Muscle layer of colon (tissue), 2 donors: ENCODE results near the gene NLRC3.
"Not testable (repeated sequence)": the region's sequence is repeated elsewhere in the genome, so short reads cannot be mapped to it uniquely, and the experiment has no call there.

Source experiments
- H3K27ac ChIP-seq: one replicate; pipeline ENCODE4 v1.7.0; 2013; ENCODE audit warnings: low read depth, mild to moderate bottlenecking, low read length, moderate library complexity
- H3K27me3 ChIP-seq, 2 donors: one replicate each; pipeline ENCODE4 v1.7.0; 2013; ENCODE audit warnings: low read length in 2 of 2, mild to moderate bottlenecking in 2 of 2; ENCODE audit not compliant: insufficient read depth in 2 of 2, control insufficient read depth in 1 of 2
- H3K36me3 ChIP-seq: one replicate; pipeline ENCODE4 v1.7.0; 2013; ENCODE audit warnings: mild to moderate bottlenecking, low read length; ENCODE audit not compliant: insufficient read depth
- H3K4me1 ChIP-seq: one replicate; pipeline ENCODE4 v1.7.0; 2013; ENCODE audit warnings: mild to moderate bottlenecking, low read length; ENCODE audit not compliant: insufficient read depth
- H3K4me3 ChIP-seq, 2 donors: one replicate each; pipeline ENCODE4 v1.7.0; 2013; ENCODE audit warnings: low read length in 2 of 2, low read depth in 1 of 2, mild to moderate bottlenecking in 1 of 2, moderate library complexity in 1 of 2
- H3K9ac ChIP-seq: one replicate; pipeline ENCODE4 v1.7.0; 2013; ENCODE audit warnings: low read length
- H3K9me3 ChIP-seq: one replicate; pipeline ENCODE4 v1.7.0; 2013; ENCODE audit warnings: mild to moderate bottlenecking, low read length
- donor health status: abdominal sarcoma.
- donor health status: Adenocarcinoma of cecum.

Gene NLRC3

GRCh38 chr16:3536851-3537250 lies 40.4 kb downstream of the NLRC3 start:
- H3K27me3 ChIP-seq: no peaks in the 10 kb centered on the region
- no peaks in the 10 kb centered on the region for H3K4me1 ChIP-seq
- H3K27ac ChIP-seq: no peak overlapping the region
- H3K36me3 ChIP-seq: peaks cover 41% of the 10 kb centered on the region
- no peak overlapping the region for H3K9ac ChIP-seq
- H3K9me3 ChIP-seq: no peaks in the 10 kb centered on the region
- no peak overlapping the region for H3K4me3 ChIP-seq

- Histone ChIP-seq H3K9ac (no peak overlapping the region), H3K36me3 (peaks cover 46% of the 10 kb centered on the region), H3K27ac (no peak overlapping the region), H3K4me3 (no peak overlapping the region), H3K9me3 (no peaks in the 10 kb centered on the region), H3K4me1 (no peaks in the 10 kb centered on the region), H3K27me3 (no peaks in the 10 kb centered on the region)
Observed at GRCh38 chr16:3536271-3536731, 40.9 kb downstream of the NLRC3 start.

DNA sequence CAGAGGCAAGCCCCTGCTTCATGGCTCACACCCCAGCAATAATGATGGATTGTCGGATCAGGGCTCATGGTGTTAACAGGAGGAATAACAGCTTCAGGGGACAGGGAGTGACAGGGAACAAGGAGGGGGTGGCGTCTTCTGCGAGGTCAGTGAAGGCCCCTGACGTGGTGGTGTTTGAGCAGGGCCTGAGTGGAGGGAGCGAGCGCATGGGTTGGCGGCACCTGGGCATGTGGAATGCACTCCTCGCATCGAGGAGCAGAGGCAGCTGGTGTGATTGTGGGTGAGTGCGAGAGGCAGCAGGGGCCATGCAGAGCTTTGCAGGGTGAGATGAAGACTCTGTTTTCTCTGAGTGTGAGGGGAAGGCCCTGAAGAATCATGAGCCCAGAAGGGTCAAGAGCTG lies 43.1 kb downstream of the NLRC3 start:
- Histone ChIP-seq H3K4me1 (no peaks in the 10 kb centered on the region), H3K36me3 (peaks cover 44% of the 10 kb centered on the region), H3K9ac (no peak overlapping the region), H3K4me3 (no peak overlapping the region), H3K27ac (no peak overlapping the region), H3K9me3 (no peaks in the 10 kb centered on the region), H3K27me3 (no peaks in the 10 kb centered on the region)

DNA sequence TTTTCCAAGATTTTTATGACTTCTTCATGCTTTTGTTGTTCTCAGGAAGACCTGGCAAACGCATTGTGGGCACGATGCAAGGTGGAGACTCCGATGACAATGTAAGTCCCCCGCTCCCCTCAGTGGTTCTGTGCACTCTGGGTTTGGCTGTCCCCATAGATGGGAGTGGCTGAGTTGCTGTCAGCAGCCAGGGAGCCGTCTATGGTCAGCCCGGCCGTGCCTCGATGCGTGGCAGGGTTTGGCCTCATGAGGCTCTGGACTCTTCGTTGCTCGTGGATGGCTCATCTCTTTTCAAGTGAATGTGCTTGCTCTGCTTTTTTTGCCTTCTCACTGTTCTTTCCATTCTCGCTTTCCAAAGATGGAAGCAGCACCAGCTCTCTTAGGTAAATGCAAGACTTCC lies 44.5 kb downstream of the NLRC3 start:
- peaks cover 45% of the 10 kb centered on the region for H3K36me3 ChIP-seq
- no peaks in the 10 kb centered on the region for H3K27me3 ChIP-seq
- no peaks in the 10 kb centered on the region for H3K4me1 ChIP-seq
- H3K27ac ChIP-seq: no peak overlapping the region
- H3K9me3 ChIP-seq: no peaks in the 10 kb centered on the region
- no peak overlapping the region for H3K9ac ChIP-seq
- H3K4me3 ChIP-seq: no peak overlapping the region

GRCh38 chr16:3530371-3530914 lies 46.8 kb downstream of the NLRC3 start:
- no peaks in the 10 kb centered on the region for H3K4me1 ChIP-seq
- H3K27ac ChIP-seq: no peak overlapping the region
- H3K9me3 ChIP-seq: no peaks in the 10 kb centered on the region
- no peaks in the 10 kb centered on the region for H3K27me3 ChIP-seq
- peaks cover 45% of the 10 kb centered on the region for H3K36me3 ChIP-seq
- no peak overlapping the region for H3K4me3 ChIP-seq
- H3K9ac ChIP-seq: no peak overlapping the region

DNA sequence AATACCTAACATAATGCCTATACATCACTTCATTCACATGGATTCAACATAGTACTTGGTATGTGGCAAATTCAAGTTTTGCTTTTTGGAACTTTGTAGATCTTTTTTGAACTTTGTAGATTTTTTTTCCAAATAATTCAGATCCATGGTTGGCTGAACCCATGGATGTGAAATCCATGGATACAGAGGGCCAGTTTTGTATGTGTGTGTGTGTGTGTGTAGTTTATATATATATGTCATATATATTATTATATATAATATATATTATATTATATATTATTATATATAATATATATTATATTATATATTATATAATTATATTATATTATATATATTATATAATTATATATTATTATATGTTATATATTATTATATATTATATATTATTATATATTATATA lies 48.0 kb downstream of the NLRC3 start:
- Histone ChIP-seq H3K4me1 (no peaks in the 10 kb centered on the region), H3K27ac (no peak overlapping the region), H3K9me3 (no peaks in the 10 kb centered on the region), H3K9ac (no peak overlapping the region), H3K27me3 (no peaks in the 10 kb centered on the region), H3K4me3 (no peak overlapping the region), H3K36me3 (peaks cover 54% of the 10 kb centered on the region)

DNA sequence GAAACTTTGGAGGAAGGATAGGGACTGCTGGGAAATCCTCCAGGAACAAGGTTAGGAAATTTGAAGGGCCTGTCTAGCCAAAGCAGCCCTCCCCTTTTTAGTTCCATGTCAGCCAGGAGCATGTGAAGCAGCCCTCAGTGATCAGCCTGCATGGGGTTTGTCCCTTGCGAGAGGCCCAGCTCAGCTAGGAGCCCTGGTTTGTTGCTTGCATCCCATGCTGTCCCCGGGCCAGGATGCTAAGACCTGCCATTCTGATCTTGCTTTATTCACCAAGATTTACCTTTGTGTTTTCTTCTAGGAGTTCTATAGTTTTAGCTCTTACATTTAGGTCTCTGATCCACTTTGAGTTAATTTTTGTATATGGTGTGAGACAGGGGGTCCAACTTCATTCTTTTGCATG lies 48.8 kb downstream of the NLRC3 start:
- H3K4me1 ChIP-seq: no peaks in the 10 kb centered on the region
- no peaks in the 10 kb centered on the region for H3K9me3 ChIP-seq
- no peak overlapping the region for H3K9ac ChIP-seq
- H3K27me3 ChIP-seq: no peaks in the 10 kb centered on the region
- no peak overlapping the region for H3K27ac ChIP-seq
- H3K36me3 ChIP-seq: peaks cover 54% of the 10 kb centered on the region
- H3K4me3 ChIP-seq: no peak overlapping the region

- not testable (repeated sequence) for H3K4me3 ChIP-seq, H3K9ac ChIP-seq, H3K27ac ChIP-seq, H3K4me1 ChIP-seq, H3K9me3 ChIP-seq, H3K27me3 ChIP-seq
- peaks cover 50% of the 10 kb centered on the region for H3K36me3 ChIP-seq
Observed at GRCh38 chr16:3527216-3527829, 49.9 kb downstream of the NLRC3 start.

- Histone ChIP-seq H3K36me3 (peaks cover 44% of the 10 kb centered on the region), H3K9ac (no peak overlapping the region), H3K4me1 (peaks cover 3% of the 10 kb centered on the region), H3K27me3 (no peaks in the 10 kb centered on the region), H3K27ac (no peak overlapping the region), H3K9me3 (no peaks in the 10 kb centered on the region), H3K4me3 (no peak overlapping the region)
Observed at GRCh38 chr16:3525951-3526350, 51.3 kb downstream of the NLRC3 start.

GRCh38 chr16:3523281-3523680 lies 53.9 kb downstream of the NLRC3 start:
- H3K36me3 ChIP-seq: peaks cover 41% of the 10 kb centered on the region
- H3K9me3 ChIP-seq: no peaks in the 10 kb centered on the region
- no peak overlapping the region for H3K4me3 ChIP-seq
- peaks cover 15% of the 10 kb centered on the region for H3K4me1 ChIP-seq
- H3K27me3 ChIP-seq: no peaks in the 10 kb centered on the region
- H3K9ac ChIP-seq: no peak overlapping the region
- H3K27ac ChIP-seq: no peak overlapping the region

- Histone ChIP-seq H3K4me1 (peaks cover 15% of the 10 kb centered on the region), H3K4me3 (peak overlapping the region; percentile 14 to 33), H3K27ac (peak overlapping the region; percentile 35), H3K9ac (peak overlapping the region; percentile 34), H3K9me3 (no peaks in the 10 kb centered on the region), H3K36me3 (peaks cover 40% of the 10 kb centered on the region), H3K27me3 (no peaks in the 10 kb centered on the region)
Observed at GRCh38 chr16:3520841-3521240, 56.4 kb downstream of the NLRC3 start.

DNA sequence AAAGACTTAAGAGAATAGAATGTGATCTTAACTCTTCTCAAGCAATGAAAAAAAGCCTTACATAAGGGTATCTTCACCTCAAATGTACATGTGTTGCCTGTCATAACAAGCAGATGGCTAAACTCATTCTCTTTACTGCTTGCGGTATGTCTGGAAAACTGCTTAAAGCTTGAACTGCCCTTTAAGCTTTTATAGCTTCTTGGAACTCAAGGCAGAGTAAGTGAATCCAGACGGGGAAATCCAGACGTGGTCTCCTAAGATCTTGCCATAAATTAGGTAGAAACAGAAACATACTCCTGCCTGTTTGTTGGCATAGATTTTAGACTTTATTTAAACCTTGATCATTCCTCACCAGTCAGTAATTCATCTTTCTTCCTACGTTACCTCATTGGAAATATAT lies 56.8 kb downstream of the NLRC3 start:
- Histone ChIP-seq H3K9me3 (no peaks in the 10 kb centered on the region), H3K27ac (peak overlapping the region; percentile 35), H3K27me3 (no peaks in the 10 kb centered on the region), H3K9ac (peak overlapping the region; percentile 34), H3K4me3 (peak overlapping the region in 1 of 2 donors; percentile 33), H3K36me3 (peaks cover 40% of the 10 kb centered on the region), H3K4me1 (peaks cover 15% of the 10 kb centered on the region)
